WTC11 (cell line): ENCODE results near the gene KANK4. TPM values are rescaled to one million over a fixed set of nuclear protein-coding genes. Genes with fewer than 3 reads are reported as not detected.

Source experiments
- ATAC-seq: fragments of 200-7000 bp; cut with Tn5 transposase; 2 replicates; pipeline ENCODE4 v1.10.0; 2021; ENCODE audit warnings: mild to moderate bottlenecking, moderate library complexity
- CTCF ChIA-PET: fragments of 300-600 bp; sonication (Branson Sonifier 250); formaldehyde crosslinking; loops from one replicate; lab custom pipeline; 2021; ENCODE audit warnings: antibody characterized with exemption; lab: Charles Lee
- POLR2A ChIA-PET: fragments of 350-600 bp; sonication (Branson Sonifier 250); formaldehyde crosslinking; loops from one replicate; lab custom pipeline; 2021; ENCODE audit warnings: antibody characterized with exemption; lab: Charles Lee
- DNase-seq: peaks from one replicate; pipeline ENCODE4 v3.0.0; 2021; ENCODE audit warnings: low spot score
- H3K27ac Mint-ChIP-seq: 2 replicates; pipeline ENCODE4 v1.8.0; 2021; ENCODE audit warnings: mixed read lengths
- H3K27me3 Mint-ChIP-seq: 2 replicates; pipeline ENCODE4 v1.8.0; 2021; ENCODE audit warnings: low read depth, mild to moderate bottlenecking, moderate library complexity, mixed read lengths
- H3K36me3 Mint-ChIP-seq: 2 replicates; pipeline ENCODE4 v1.8.0; 2021; ENCODE audit warnings: mixed read lengths
- H3K4me1 Mint-ChIP-seq: 2 replicates; pipeline ENCODE4 v1.8.0; 2022; ENCODE audit warnings: mixed read lengths
- H3K4me3 Mint-ChIP-seq: 2 replicates; pipeline ENCODE4 v1.8.0; 2021; ENCODE audit warnings: mild to moderate bottlenecking, moderate library complexity, mixed read lengths
- H3K9me3 Mint-ChIP-seq: 2 replicates; pipeline ENCODE4 v1.8.0; 2021; ENCODE audit warnings: mixed read lengths
- CREM ChIP-seq: sonication (generic); formaldehyde crosslinking; IDR thresholded peaks from 2 replicates; pipeline ENCODE4 v1.8.1; 2022; ENCODE audit warnings: mild to moderate bottlenecking, missing genetic modification reagents, moderate library complexity
- EMX1 ChIP-seq: fragments of 250-450 bp; sonication (Bioruptor Pico); IDR thresholded peaks from 2 replicates; pipeline ENCODE4 v1.8.0; 2021; ENCODE audit warnings: mild to moderate bottlenecking
- JUN ChIP-seq: sonication (generic); formaldehyde crosslinking; IDR thresholded peaks from 2 replicates; pipeline ENCODE4 v1.8.0; 2023; ENCODE audit warnings: mild to moderate bottlenecking, missing genetic modification reagents
- KAT7 ChIP-seq: sonication (generic); formaldehyde crosslinking; IDR thresholded peaks from 2 replicates; pipeline ENCODE4 v1.8.1; 2023; ENCODE audit warnings: missing genetic modification reagents, mild to moderate bottlenecking, borderline replicate concordance
- MXD4 ChIP-seq: fragments of 250-450 bp; sonication (Bioruptor Pico); IDR thresholded peaks from 2 replicates; pipeline ENCODE4 v1.8.0; 2021; ENCODE audit warnings: mild to moderate bottlenecking, moderate library complexity, borderline replicate concordance
- NFATC4 ChIP-seq: fragments of 250-450 bp; sonication (Bioruptor Pico); IDR thresholded peaks from 2 replicates; pipeline ENCODE4 v1.9.0; 2021; ENCODE audit warnings: mild to moderate bottlenecking
- NFE2L1 ChIP-seq: sonication (generic); formaldehyde crosslinking; IDR thresholded peaks from 2 replicates; pipeline ENCODE4 v1.8.1; 2023; ENCODE audit warnings: missing genetic modification reagents
- OVOL2 ChIP-seq: fragments of 250-450 bp; sonication (Bioruptor Pico); IDR thresholded peaks from 2 replicates; pipeline ENCODE4 v1.9.0; 2021; ENCODE audit warnings: mild to moderate bottlenecking, borderline replicate concordance
- SMAD4 ChIP-seq: sonication (generic); formaldehyde crosslinking; IDR thresholded peaks from 2 replicates; pipeline ENCODE4 v1.8.0; 2022; ENCODE audit warnings: mild to moderate bottlenecking, missing genetic modification reagents
- ZNF121 ChIP-seq: sonication (generic); formaldehyde crosslinking; IDR thresholded peaks from 2 replicates; pipeline ENCODE4 v1.8.0; 2023; ENCODE audit warnings: missing genetic modification reagents
- ZNF138 ChIP-seq: sonication (generic); formaldehyde crosslinking; conservative IDR thresholded peaks from 2 replicates; pipeline ENCODE4 v1.8.1; 2022; ENCODE audit warnings: mild to moderate bottlenecking, moderate library complexity, missing genetic modification reagents
- total RNA-seq: library from RNA; stranded (reverse); gene quantifications from 3 replicates; pipeline ENCODE4 v1.2.3, GENCODE V29; 2021
- TF ChIP-seq, protein P1 (sequence below): sonication (generic); formaldehyde crosslinking; IDR thresholded peaks from 2 replicates; pipeline ENCODE4 v1.8.1; 2023; ENCODE audit warnings: mild to moderate bottlenecking, missing genetic modification reagents
- TF ChIP-seq, protein P2 (sequence below): fragments of 200-600 bp; IDR thresholded peaks from 2 replicates; pipeline ENCODE4 v1.8.0; 2022; ENCODE audit warnings: antibody characterized with exemption
- TF ChIP-seq, protein P3 (sequence below): sonication (generic); formaldehyde crosslinking; IDR thresholded peaks from 2 replicates; pipeline ENCODE4 v1.8.0; 2022; ENCODE audit warnings: missing genetic modification reagents
- TF ChIP-seq, protein P4 (sequence below): fragments of 250-450 bp; sonication (Bioruptor Pico); IDR thresholded peaks from 2 replicates; pipeline ENCODE4 v1.9.0; 2021; ENCODE audit warnings: mild to moderate bottlenecking
- TF ChIP-seq, protein P5 (sequence below): sonication (generic); formaldehyde crosslinking; IDR thresholded peaks from 2 replicates; pipeline ENCODE4 v1.8.0; 2023; ENCODE audit warnings: missing genetic modification reagents
- TF ChIP-seq, protein P6 (sequence below): sonication (generic); formaldehyde crosslinking; conservative IDR thresholded peaks from 2 replicates; pipeline ENCODE4 v1.8.1; 2023; ENCODE audit warnings: mild to moderate bottlenecking, low read depth, missing genetic modification reagents, moderate library complexity
- TF ChIP-seq, protein P7 (sequence below): sonication (generic); formaldehyde crosslinking; IDR thresholded peaks from 2 replicates; pipeline ENCODE4 v1.8.0; 2022; ENCODE audit warnings: mild to moderate bottlenecking, missing genetic modification reagents

KANK4 gene
- total RNA-seq, 1 experiment from 2014 or later, result 0.35 TPM

DNA sequence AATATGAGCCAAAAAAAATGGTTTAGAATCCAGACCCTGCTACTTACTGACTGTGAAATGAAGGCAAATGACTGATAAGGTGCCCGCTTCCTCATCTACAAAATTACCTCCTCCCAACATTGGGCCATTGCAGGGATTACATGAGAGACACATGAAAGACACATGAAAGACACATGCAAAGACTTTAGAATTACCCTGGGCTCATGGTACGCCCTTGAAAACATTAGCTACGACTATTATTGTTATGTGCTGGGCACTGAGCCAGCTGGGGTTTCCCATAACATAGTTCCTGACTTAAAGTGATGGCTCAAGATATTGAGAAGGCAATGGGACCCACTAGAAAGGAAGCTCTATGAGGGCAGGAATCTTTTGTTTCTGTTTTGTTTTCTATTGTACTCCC lies 43.7 kb upstream of the KANK4 start (continued):
- TF ChIP-seq MXD4 (CRISPR knock-in tag), result no peak

DNA sequence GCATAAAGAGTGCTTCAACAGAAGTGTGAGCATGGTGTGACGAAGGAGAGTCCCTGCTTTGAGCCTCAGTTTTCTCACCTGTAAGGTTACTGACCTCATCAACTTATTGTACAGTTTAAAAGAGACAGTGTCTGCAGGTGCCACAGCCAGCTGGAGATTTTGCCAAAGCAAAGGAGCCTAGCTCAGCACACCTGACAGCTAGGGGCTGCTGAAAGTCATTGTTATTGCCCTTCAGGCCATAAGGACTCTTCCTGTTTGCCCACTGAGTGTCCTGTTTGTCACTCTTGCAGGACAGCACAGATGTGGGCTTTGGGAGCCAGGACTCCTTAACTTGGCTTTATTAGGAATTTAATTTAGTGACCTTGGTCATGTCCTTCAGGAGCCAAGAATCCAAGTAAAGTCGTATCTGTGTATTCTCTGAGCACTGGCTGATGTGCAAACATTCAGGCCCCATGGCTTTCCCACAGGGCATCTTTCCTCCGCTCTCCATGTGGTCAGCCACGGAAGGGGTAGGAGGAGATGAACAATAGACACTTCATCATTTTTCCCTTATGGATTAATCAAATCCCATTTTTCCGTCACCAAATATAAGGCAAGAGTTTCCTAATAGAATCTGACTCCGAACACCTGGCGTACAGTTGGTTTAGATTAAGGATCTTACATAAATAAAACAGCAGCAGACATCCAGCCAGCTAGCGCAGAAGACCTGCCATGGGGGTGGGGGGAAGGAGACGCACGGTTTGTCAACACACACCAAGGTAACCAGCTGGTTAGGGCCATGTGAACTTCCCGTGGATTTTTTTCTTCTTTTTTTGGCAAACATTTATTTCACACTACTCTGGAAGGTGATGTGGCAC lies 43.1 kb upstream of the KANK4 start:
- CTCF ChIA-PET, result interaction anchor here (1.0 kb wide), 1 partner anchor 24 kb away, joined by 3 read pairs; no protein-coding TSS in a partner anchor
- peaks cover 4% of the 10 kb centered on the region; the same call in 1 of the 2 replicates for H3K27me3 Mint-ChIP-seq
- POLR2A ChIA-PET, result no interaction called here
- no peaks in the 10 kb centered on the region for H3K4me1 Mint-ChIP-seq
- DNase-seq (no peak), ATAC-seq (no peak)
- no peak overlapping the region for H3K4me3 Mint-ChIP-seq
- peaks cover 13% of the 10 kb centered on the region for H3K9me3 Mint-ChIP-seq
- H3K27ac Mint-ChIP-seq, result no peak overlapping the region
- peaks cover 3% of the 10 kb centered on the region; the same call in 1 of the 2 replicates for H3K36me3 Mint-ChIP-seq
- TF ChIP-seq, protein P1, sequence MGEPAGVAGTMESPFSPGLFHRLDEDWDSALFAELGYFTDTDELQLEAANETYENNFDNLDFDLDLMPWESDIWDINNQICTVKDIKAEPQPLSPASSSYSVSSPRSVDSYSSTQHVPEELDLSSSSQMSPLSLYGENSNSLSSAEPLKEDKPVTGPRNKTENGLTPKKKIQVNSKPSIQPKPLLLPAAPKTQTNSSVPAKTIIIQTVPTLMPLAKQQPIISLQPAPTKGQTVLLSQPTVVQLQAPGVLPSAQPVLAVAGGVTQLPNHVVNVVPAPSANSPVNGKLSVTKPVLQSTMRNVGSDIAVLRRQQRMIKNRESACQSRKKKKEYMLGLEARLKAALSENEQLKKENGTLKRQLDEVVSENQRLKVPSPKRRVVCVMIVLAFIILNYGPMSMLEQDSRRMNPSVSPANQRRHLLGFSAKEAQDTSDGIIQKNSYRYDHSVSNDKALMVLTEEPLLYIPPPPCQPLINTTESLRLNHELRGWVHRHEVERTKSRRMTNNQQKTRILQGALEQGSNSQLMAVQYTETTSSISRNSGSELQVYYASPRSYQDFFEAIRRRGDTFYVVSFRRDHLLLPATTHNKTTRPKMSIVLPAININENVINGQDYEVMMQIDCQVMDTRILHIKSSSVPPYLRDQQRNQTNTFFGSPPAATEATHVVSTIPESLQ (CRISPR knock-in tag), result no peak

DNA sequence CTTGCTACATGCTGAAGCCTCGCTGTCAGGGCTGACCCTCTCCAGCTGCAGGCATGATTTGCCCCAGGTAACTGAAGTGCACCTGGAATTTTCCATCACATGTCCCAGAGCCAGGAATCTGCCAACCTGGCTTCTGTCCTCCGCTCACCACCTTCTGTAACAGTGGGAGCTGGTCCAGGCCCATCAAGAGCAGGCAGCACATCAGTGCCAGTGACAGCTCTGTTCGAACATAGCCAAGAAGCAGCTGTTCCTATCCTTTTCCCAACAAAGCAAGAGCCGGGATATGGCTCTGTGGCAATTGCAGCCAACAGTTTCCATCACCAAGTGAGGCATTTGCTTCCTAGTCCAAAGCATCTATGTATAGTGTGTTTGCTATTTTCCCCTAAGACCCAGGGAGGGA lies 42.2 kb upstream of the KANK4 start:
- no peaks in the 10 kb centered on the region; the same call in 1 of the 2 replicates for H3K27me3 Mint-ChIP-seq
- no peak for ATAC-seq
- ChIA-PET CTCF (interaction anchor here (1.0 kb wide), 1 partner anchor 23 kb away, joined by 3 read pairs; no protein-coding TSS in a partner anchor), POLR2A (no interaction called here)
- no peaks in the 10 kb centered on the region for H3K36me3 Mint-ChIP-seq
- no peaks in the 10 kb centered on the region for H3K4me1 Mint-ChIP-seq
- DNase-seq, result no peak
- H3K4me3 Mint-ChIP-seq, result no peak overlapping the region
- H3K9me3 Mint-ChIP-seq, result peaks cover 8% of the 10 kb centered on the region
- H3K27ac Mint-ChIP-seq, result no peak overlapping the region
- TF ChIP-seq EMX1 (no peak), NFE2L1 (CRISPR knock-in tag) (no peak), JUN (CRISPR knock-in tag) (no peak), CREM (CRISPR knock-in tag) (no peak), ZNF121 (CRISPR knock-in tag) (no peak), SMAD4 (CRISPR knock-in tag) (no peak), NFATC4 (no peak), ZNF138 (CRISPR knock-in tag) (no peak), KAT7 (CRISPR knock-in tag) (no peak), OVOL2 (CRISPR knock-in tag) (no peak)
- TF ChIP-seq, protein P2, sequence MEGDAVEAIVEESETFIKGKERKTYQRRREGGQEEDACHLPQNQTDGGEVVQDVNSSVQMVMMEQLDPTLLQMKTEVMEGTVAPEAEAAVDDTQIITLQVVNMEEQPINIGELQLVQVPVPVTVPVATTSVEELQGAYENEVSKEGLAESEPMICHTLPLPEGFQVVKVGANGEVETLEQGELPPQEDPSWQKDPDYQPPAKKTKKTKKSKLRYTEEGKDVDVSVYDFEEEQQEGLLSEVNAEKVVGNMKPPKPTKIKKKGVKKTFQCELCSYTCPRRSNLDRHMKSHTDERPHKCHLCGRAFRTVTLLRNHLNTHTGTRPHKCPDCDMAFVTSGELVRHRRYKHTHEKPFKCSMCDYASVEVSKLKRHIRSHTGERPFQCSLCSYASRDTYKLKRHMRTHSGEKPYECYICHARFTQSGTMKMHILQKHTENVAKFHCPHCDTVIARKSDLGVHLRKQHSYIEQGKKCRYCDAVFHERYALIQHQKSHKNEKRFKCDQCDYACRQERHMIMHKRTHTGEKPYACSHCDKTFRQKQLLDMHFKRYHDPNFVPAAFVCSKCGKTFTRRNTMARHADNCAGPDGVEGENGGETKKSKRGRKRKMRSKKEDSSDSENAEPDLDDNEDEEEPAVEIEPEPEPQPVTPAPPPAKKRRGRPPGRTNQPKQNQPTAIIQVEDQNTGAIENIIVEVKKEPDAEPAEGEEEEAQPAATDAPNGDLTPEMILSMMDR, result no peak
- TF ChIP-seq, protein P3, sequence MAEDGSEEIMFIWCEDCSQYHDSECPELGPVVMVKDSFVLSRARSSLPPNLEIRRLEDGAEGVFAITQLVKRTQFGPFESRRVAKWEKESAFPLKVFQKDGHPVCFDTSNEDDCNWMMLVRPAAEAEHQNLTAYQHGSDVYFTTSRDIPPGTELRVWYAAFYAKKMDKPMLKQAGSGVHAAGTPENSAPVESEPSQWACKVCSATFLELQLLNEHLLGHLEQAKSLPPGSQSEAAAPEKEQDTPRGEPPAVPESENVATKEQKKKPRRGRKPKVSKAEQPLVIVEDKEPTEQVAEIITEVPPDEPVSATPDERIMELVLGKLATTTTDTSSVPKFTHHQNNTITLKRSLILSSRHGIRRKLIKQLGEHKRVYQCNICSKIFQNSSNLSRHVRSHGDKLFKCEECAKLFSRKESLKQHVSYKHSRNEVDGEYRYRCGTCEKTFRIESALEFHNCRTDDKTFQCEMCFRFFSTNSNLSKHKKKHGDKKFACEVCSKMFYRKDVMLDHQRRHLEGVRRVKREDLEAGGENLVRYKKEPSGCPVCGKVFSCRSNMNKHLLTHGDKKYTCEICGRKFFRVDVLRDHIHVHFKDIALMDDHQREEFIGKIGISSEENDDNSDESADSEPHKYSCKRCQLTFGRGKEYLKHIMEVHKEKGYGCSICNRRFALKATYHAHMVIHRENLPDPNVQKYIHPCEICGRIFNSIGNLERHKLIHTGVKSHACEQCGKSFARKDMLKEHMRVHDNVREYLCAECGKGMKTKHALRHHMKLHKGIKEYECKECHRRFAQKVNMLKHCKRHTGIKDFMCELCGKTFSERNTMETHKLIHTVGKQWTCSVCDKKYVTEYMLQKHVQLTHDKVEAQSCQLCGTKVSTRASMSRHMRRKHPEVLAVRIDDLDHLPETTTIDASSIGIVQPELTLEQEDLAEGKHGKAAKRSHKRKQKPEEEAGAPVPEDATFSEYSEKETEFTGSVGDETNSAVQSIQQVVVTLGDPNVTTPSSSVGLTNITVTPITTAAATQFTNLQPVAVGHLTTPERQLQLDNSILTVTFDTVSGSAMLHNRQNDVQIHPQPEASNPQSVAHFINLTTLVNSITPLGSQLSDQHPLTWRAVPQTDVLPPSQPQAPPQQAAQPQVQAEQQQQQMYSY, result no peak
- TF ChIP-seq, protein P4, sequence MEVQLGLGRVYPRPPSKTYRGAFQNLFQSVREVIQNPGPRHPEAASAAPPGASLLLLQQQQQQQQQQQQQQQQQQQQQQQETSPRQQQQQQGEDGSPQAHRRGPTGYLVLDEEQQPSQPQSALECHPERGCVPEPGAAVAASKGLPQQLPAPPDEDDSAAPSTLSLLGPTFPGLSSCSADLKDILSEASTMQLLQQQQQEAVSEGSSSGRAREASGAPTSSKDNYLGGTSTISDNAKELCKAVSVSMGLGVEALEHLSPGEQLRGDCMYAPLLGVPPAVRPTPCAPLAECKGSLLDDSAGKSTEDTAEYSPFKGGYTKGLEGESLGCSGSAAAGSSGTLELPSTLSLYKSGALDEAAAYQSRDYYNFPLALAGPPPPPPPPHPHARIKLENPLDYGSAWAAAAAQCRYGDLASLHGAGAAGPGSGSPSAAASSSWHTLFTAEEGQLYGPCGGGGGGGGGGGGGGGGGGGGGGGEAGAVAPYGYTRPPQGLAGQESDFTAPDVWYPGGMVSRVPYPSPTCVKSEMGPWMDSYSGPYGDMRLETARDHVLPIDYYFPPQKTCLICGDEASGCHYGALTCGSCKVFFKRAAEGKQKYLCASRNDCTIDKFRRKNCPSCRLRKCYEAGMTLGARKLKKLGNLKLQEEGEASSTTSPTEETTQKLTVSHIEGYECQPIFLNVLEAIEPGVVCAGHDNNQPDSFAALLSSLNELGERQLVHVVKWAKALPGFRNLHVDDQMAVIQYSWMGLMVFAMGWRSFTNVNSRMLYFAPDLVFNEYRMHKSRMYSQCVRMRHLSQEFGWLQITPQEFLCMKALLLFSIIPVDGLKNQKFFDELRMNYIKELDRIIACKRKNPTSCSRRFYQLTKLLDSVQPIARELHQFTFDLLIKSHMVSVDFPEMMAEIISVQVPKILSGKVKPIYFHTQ (CRISPR knock-in tag), result no peak
- TF ChIP-seq, protein P5, sequence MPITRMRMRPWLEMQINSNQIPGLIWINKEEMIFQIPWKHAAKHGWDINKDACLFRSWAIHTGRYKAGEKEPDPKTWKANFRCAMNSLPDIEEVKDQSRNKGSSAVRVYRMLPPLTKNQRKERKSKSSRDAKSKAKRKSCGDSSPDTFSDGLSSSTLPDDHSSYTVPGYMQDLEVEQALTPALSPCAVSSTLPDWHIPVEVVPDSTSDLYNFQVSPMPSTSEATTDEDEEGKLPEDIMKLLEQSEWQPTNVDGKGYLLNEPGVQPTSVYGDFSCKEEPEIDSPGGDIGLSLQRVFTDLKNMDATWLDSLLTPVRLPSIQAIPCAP (CRISPR knock-in tag), result no peak
- TF ChIP-seq, protein P6, sequence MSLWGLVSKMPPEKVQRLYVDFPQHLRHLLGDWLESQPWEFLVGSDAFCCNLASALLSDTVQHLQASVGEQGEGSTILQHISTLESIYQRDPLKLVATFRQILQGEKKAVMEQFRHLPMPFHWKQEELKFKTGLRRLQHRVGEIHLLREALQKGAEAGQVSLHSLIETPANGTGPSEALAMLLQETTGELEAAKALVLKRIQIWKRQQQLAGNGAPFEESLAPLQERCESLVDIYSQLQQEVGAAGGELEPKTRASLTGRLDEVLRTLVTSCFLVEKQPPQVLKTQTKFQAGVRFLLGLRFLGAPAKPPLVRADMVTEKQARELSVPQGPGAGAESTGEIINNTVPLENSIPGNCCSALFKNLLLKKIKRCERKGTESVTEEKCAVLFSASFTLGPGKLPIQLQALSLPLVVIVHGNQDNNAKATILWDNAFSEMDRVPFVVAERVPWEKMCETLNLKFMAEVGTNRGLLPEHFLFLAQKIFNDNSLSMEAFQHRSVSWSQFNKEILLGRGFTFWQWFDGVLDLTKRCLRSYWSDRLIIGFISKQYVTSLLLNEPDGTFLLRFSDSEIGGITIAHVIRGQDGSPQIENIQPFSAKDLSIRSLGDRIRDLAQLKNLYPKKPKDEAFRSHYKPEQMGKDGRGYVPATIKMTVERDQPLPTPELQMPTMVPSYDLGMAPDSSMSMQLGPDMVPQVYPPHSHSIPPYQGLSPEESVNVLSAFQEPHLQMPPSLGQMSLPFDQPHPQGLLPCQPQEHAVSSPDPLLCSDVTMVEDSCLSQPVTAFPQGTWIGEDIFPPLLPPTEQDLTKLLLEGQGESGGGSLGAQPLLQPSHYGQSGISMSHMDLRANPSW (CRISPR knock-in tag), result no peak
- TF ChIP-seq, protein P7, sequence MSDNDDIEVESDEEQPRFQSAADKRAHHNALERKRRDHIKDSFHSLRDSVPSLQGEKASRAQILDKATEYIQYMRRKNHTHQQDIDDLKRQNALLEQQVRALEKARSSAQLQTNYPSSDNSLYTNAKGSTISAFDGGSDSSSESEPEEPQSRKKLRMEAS, result no peak
